H7 (cell line): ENCODE measurements around the gene APEH. TPM values are rescaled to one million over a fixed set of nuclear protein-coding genes. Genes with fewer than 3 reads are reported as not detected.
A peak's percentile ranks its signal among the peaks of the same experiment; 100 is the strongest.
"Not testable (repeated sequence)": the region's sequence is repeated elsewhere in the genome, so short reads cannot be mapped to it uniquely, and the experiment has no call there.

Experiments
- DNase-seq: peaks from one replicate; pipeline ENCODE4 v3.0.0; 2012
- H3K27me3 ChIP-seq: 2 replicates; pipeline ENCODE4 v1.6.0; 2011; ENCODE audit warnings: mild to moderate bottlenecking, low read length; ENCODE audit not compliant: control insufficient read depth, insufficient read depth
- H3K36me3 ChIP-seq: replicated peaks from 2 replicates; pipeline ENCODE4 v1.5.1; 2011; ENCODE audit warnings: low read length; ENCODE audit not compliant: control insufficient read depth, insufficient read depth
- H3K4me3 ChIP-seq: 2 replicates; pipeline ENCODE4 v1.5.1; 2011; ENCODE audit warnings: low read depth, mild to moderate bottlenecking, control low read depth, low read length, moderate library complexity; ENCODE audit not compliant: insufficient read depth
- total RNA-seq: library from RNA; depleted of rRNA; stranded (reverse); fragments of >200 nt; shearing (Covaris generic); gene quantifications from 2 replicates; pipeline ENCODE4 v1.2.3, GENCODE V29; 2014

APEH gene
- total RNA-seq, 1 experiment from 2014 or later: 260 TPM

DNA sequence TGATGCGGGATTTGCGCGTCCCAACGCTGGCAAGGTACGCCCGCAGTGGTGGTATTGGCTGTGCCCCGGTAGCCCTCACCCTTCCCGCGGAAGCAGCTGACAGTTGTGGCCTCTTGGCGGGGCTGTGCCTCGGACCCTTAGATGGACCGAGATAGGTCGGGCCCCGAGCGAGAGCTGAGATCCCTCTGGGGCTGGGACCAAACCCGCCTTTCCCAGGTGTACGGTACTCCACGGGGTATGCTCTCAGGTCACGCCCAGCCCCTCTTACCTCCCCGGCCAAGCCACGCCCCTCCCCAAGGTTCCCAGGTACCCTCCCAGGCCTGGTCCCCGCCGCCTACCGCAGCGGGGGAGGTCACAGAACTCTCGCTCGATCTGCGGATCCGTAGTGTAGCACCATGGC, 12.2 kb downstream of the APEH start:
- DNase-seq: peak; percentile 89
- Histone ChIP-seq H3K4me3 (peak overlapping the region; percentile 52), H3K36me3 (peaks cover 19% of the 10 kb centered on the region)
- H3K27me3 ChIP-seq: not testable (repeated sequence)

GRCh38 chr3:49686769-49687423, 12.7 kb downstream of the APEH start:
- H3K4me3 ChIP-seq: peak overlapping the region; percentile 52
- DNase-seq: peak; percentile 89
- peaks cover 15% of the 10 kb centered on the region for H3K36me3 ChIP-seq
- H3K27me3 ChIP-seq: not testable (repeated sequence)

GRCh38 chr3:49687424-49687795, 13.3 kb downstream of the APEH start:
- peaks cover 14% of the 10 kb centered on the region for H3K36me3 ChIP-seq
- H3K4me3 ChIP-seq: peak overlapping the region; percentile 52; the same call in 1 of the 2 replicates
- not testable (repeated sequence) for H3K27me3 ChIP-seq, DNase-seq

DNA sequence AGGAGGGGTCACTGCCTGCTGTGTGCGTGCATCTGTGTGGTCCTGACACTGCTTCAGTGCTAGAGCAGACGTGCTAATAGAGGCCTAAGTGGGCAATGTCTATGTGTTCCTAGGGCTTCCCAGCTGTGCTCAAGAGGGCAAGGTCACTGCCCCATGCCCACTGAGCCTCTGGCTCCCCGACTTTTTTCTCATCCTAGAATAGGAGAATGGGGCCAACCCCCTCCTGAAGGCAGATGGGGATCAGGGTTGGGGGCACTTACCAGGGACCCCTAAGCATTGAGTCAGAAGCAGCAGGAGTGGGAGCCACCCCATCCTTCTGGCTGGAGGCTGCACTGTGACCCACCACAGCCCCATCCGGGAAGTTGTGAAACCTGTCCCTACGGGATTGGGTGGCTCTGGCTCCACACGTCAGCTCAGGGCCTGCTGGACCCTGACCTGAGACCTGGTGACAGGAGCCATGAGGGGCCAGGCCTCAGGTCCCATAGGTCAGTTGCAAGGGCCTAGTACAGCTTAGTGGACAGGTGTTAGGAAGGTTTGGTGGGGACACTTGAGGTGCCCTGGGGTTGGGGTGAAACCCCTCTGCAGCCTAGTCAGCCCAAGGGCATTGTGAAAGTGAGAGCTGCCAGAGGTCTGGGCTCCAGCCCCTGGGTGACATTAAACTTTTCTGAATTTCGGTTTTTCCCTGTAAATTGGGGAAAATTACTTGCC, 14.3 kb downstream of the APEH start:
- not testable (repeated sequence) for DNase-seq, H3K36me3 ChIP-seq, H3K27me3 ChIP-seq
- peak overlapping the region; percentile 88; the same call in 1 of the 2 replicates for H3K4me3 ChIP-seq

DNA sequence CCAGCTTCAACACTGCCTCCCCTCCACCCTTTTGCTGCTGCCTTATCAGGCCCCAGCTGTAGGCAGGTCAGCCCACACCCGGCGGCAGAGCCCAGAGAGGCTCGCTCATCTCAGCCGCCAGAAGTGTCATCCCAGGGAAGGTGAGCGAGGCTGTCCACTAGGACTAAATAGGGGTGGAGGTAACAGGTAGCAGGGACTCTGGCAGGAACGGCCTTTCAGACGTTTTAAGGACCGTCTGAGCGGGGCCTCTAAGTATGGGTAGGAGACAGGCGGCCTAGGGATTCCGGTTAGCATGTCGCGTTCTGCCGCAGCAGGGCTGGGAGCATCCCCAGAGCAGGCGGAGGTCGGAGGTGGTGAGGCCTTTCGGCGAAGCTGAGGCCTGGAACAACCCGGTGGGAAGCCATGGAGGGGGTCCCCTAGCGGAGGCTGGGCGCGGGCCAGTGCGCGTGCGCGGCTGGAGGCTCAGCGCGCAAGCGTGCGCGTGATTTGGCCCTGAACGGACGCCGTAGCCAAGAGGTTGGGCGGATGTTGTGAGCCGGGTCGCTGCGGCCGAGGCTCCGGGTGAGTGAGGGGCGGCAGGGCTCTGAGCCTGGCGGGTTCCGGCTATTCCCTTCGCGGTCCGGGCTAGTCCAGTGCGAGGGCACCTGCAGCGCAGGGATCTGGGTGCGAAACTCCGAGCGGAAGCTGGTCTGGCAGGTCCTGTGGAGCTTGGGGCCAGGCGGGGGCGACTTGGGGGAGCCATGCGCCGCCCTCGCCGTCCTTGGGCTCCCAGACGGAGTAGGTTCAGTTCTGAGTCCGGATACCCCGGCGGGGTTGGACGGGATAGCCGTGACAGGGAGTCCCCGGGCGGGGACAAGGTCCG, 15.1 kb downstream of the APEH start, which contains the start of the genes MST1 and RNF123:
TSS of gene MST1 (minus strand) at position 429 of the 862 bp plus-strand sequence. CDS start 783 bp downstream, outside the sequence.
TSS of gene RNF123 (plus strand) at position 512 of the 862 bp plus-strand sequence. CDS start 1,609 bp downstream, outside the sequence.
- Histone ChIP-seq H3K4me3 (peak within 1 kb of the TSS; percentile 88), H3K27me3 (no peaks in the 10 kb centered on the region; the same call in 1 of the 2 replicates), H3K36me3 (no peaks in the 10 kb centered on the region; the same call in 1 of the 2 replicates)
- DNase-seq: peak; percentile 98

DNA sequence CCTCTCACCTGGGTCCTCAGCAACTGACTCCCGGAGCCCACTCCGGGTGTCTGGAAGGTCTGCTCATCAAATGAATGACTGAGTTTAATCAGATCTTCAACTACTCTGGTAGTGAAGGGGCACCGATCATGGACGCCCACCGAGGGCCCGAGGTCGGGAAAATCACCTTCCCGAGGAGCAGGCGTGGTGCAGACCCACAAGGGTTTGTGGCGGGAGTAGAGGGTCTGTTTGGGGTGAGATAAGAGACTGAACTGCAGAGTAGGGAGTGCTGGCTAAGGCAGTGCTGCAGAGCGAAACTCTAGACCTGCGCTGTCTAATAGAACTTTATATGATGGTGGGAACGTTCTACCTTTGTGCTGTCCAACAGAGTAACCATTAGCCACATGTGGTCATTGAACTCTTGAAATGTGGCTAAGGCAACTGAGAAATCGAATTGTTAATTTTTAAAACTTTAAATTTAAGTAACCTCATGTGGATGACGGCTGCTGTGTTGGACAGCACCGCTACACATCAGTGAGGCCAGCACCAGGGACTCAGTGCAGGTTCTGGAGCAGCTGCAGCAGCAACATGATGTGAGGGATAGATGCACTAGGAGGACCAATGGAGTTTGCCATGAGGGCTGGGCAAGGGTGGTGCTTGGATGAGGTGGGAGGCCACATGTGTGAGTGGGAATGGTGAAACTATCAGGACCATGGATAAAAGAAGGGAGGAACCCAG, 15.9 kb downstream of the APEH start:
- not testable (repeated sequence) for H3K27me3 ChIP-seq, H3K36me3 ChIP-seq, DNase-seq
- peak overlapping the region; percentile 88 for H3K4me3 ChIP-seq

GRCh38 chr3:49690856-49691255, 16.7 kb downstream of the APEH start:
- H3K36me3 ChIP-seq, DNase-seq, H3K27me3 ChIP-seq, H3K4me3 ChIP-seq: not testable (repeated sequence)

DNA sequence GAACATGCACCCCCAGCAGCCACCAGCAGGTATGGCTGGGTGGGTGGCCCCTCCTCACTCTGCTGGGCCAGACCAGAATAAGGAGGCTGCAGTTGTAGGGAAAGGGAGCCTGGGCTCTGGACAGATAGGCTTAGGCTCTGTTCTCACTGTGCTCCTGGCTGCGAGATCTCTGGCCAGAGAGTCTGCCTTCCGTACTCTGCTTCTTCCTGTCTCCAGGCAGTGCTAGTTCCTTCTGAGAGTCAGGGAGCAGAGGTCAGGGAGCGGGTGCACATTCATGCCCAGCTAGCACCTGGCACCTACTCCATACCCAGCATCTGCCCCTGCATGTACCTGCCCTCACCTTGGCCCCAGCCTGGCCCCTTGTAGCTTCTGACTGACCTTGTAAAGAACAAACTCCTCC, 17.3 kb downstream of the APEH start:
- H3K36me3 ChIP-seq, H3K27me3 ChIP-seq, H3K4me3 ChIP-seq, DNase-seq: not testable (repeated sequence)

DNA sequence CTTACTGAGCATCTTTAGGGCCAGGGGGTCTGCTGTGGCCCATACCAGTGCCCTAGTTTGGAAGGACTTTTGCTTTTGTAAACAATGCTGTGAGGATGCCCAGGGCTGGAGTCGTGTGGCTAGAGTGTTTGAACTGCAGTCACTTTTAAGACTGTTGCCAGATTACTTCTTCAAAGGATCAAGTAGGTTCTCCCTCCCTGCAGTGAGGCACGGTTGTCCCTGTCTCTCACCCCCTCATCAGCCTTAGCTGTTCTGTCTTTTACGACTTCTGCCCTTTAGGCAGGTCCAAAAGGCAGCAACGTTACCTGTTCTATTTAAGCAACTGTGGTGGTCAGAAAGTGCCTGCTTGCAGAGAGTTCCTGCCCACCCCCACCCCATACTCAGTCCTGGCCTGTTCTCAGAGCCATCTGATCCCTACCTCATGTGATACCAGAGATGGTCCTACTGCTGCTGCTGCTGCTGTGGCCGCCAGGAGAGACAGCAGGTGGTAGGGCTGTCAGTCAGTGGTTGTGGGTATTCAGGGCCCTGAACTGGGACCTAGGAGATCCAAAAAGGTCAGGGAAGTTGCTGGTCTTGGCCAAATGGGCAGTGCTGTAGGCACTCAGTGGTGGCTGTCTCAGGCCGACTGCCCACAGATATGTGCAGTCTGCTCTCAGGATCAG, 20.4 kb downstream of the APEH start:
- not testable (repeated sequence) for H3K36me3 ChIP-seq, H3K4me3 ChIP-seq, DNase-seq

GRCh38 chr3:49695350-49696015, 21.3 kb downstream of the APEH start:
- not testable (repeated sequence) for H3K4me3 ChIP-seq, DNase-seq, H3K27me3 ChIP-seq, H3K36me3 ChIP-seq

More for the DNA sequence above, 20.4 kb downstream of the APEH start:
- not testable (repeated sequence) for H3K27me3 ChIP-seq

DNA sequence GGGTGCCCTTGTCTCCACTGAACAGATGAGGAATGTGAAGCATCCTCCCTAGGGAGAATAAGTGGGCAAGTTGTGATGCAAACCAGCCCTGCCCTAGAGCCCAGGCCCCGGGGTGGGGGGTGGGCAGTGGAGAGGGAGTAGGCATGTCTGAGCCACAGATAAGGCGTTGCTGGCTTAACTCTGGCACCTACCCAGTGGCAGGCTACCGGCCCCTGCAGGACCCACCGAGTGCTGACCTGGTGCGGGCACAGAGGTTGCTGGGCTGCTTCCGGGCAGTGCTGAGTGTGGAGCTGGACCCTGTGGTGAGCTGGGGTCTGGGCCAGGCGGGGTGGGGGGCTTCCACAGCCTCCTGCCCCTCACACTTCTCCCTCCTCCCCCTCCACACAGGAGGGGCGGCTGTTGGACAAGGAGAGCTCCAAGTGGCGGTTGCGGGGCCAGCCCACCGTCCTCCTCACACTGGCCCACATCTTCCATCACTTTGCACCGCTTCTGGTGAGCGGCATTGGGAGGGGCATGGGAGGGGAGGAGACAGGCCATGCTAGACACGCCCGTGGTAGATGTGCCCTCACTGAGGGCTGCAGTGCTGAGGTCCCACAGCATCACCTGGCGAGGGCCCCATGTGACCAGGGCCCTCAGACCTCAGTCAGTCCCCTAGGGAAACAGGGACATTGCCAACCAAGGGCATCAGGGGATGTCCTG, 25.3 kb downstream of the APEH start:
- Histone ChIP-seq H3K27me3 (no peaks in the 10 kb centered on the region), H3K4me3 (no peak overlapping the region), H3K36me3 (peaks cover 7% of the 10 kb centered on the region)
- DNase-seq: no peak

- no peak for DNase-seq
- H3K36me3 ChIP-seq: peaks cover 7% of the 10 kb centered on the region
- no peaks in the 10 kb centered on the region for H3K27me3 ChIP-seq
- no peak overlapping the region for H3K4me3 ChIP-seq
Measured at GRCh38 chr3:49700014-49700413, 25.9 kb downstream of the APEH start.
